GM12878 (cell line): ENCODE data around the gene TMEM229B. TPM values are rescaled to one million over a fixed set of nuclear protein-coding genes. Genes with fewer than 3 reads are reported as not detected.

ENCODE experiments used
- ATAC-seq: fragments of 200-7000 bp; cut with Tn5 transposase; 3 replicates; pipeline ENCODE4 v1.9.1; 2020; ENCODE audit warnings: mild to moderate bottlenecking, moderate library complexity
- BruUV-seq: library from RNA; stranded (reverse); fragments of 400-500 nt; replicated peaks from 2 replicates; lab custom pipeline; 2021; lab: Mats Ljungman, UMichigan
- CTCF ChIA-PET: fragments of 300-600 bp; sonication (Branson Sonifier 250); formaldehyde crosslinking; extraction: SDS; loops from one replicate; lab custom pipeline; 2021; ENCODE audit warnings: inconsistent platforms; lab: Yijun Ruan, JAX
- POLR2A ChIA-PET: fragments of 350-600 bp; formaldehyde crosslinking; extraction: SDS; loops from one replicate; lab custom pipeline; 2021; ENCODE audit warnings: inconsistent platforms; lab: Charles Lee
- RAD21 ChIA-PET: fragments of 300-600 bp; sonication (Branson Sonifier 250); formaldehyde crosslinking; loops from one replicate; lab custom pipeline; 2023; ENCODE audit warnings: antibody characterized with exemption; ENCODE audit not compliant: unreplicated experiment; lab: Charles Lee
- SMC1A ChIA-PET: fragments of 300-600 bp; sonication (Branson Sonifier 250); formaldehyde crosslinking; loops from one replicate; lab custom pipeline; 2023; ENCODE audit not compliant: unreplicated experiment, uncharacterized antibody; lab: Charles Lee
- DNase-seq: peaks from one replicate; pipeline ENCODE4 v3.0.0-alpha.2; 2011; ENCODE audit warnings: low read depth, low spot score
- FAIRE-seq: peaks from 3 replicates; lab custom pipeline; 2011; peaks lifted over from hg19 to GRCh38; lab: Jason Lieb, UNC
- H2AFZ ChIP-seq: 2 replicates; pipeline ENCODE4 v1.6.0; 2011; ENCODE audit warnings: low read depth, low read length, control low read depth; ENCODE audit not compliant: control insufficient read depth
- H3K27ac ChIP-seq: 2 replicates; pipeline ENCODE4 v1.5.1; 2011; ENCODE audit warnings: control low read depth; ENCODE audit not compliant: control insufficient read depth, insufficient read depth
- H3K27me3 ChIP-seq, 2 experiments: replicated peaks in 1 of 2; 2 replicates each; pipeline versions ENCODE4 v1.6.0 to v1.6.1; 2011; ENCODE audit warnings: low read length in 1 of 2; ENCODE audit not compliant: control insufficient read depth in 2 of 2, insufficient read depth in 2 of 2
- H3K36me3 ChIP-seq, 2 experiments: 2 replicates each; pipeline ENCODE4 v1.5.1; 2011; ENCODE audit warnings: low read length in 1 of 2; ENCODE audit not compliant: control insufficient read depth in 2 of 2, insufficient read depth in 2 of 2
- H3K4me1 ChIP-seq: 2 replicates; pipeline ENCODE4 v1.6.1; 2011; ENCODE audit warnings: mild to moderate bottlenecking, low read length, moderate library complexity, mixed read lengths; ENCODE audit not compliant: control insufficient read depth, insufficient read depth
- H3K4me2 ChIP-seq: 2 replicates; pipeline ENCODE4 v1.6.0; 2011; ENCODE audit warnings: control low read depth; ENCODE audit not compliant: control insufficient read depth, insufficient read depth
- H3K4me3 ChIP-seq: fragments of 200-600 bp; sonication (generic); 2 replicates; pipeline ENCODE4 v1.5.1; 2016
- H3K79me2 ChIP-seq: 2 replicates; pipeline ENCODE4 v1.6.0; 2011; ENCODE audit warnings: low read length; ENCODE audit not compliant: control insufficient read depth, insufficient read depth
- H3K9ac ChIP-seq: 2 replicates; pipeline ENCODE4 v1.8.0; 2011; ENCODE audit warnings: low read length, control low read depth, mixed read lengths; ENCODE audit not compliant: control insufficient read depth, insufficient read depth
- H3K9me3 ChIP-seq: replicated peaks from 3 replicates; pipeline ENCODE4 v1.5.1; 2011; ENCODE audit warnings: mild to moderate bottlenecking, low read length; ENCODE audit not compliant: control insufficient read depth, insufficient read depth
- H4K20me1 ChIP-seq: 2 replicates; pipeline ENCODE4 v1.6.0; 2011; ENCODE audit not compliant: control insufficient read depth, insufficient read depth
- CEBPB ChIP-seq, 2 experiments: fragments of 150-350 bp in 1 of 2; IDR thresholded peaks; 2 replicates each; pipeline ENCODE4 v1.6.1; 2012 to 2014; ENCODE audit warnings: low read depth in 2 of 2, low read length in 2 of 2, borderline replicate concordance in 1 of 2, inconsistent platforms in 1 of 2
- ETV6 ChIP-seq, 2 experiments: fragments of 450-650 bp in 1 of 2; IDR thresholded peaks in 1 of 2; conservative IDR thresholded peaks in 1 of 2; 2 replicates each; pipeline ENCODE4 v1.6.1; 2014; ENCODE audit warnings: antibody characterized with exemption in 1 of 2, borderline replicate concordance in 1 of 2, low read depth in 1 of 2, mild to moderate bottlenecking in 1 of 2, moderate library complexity in 1 of 2
- NFXL1 ChIP-seq: fragments of 450-650 bp; IDR thresholded peaks from 2 replicates; pipeline ENCODE4 v1.6.1; 2017; ENCODE audit warnings: antibody characterized with exemption, mild to moderate bottlenecking, borderline replicate concordance
- NR2F1 ChIP-seq: fragments of 450-650 bp; conservative IDR thresholded peaks from 2 replicates; pipeline ENCODE4 v1.6.1; 2017; ENCODE audit warnings: mild to moderate bottlenecking
- RAD51 ChIP-seq: fragments of 450-650 bp; IDR thresholded peaks from 2 replicates; pipeline ENCODE4 v1.6.1; 2016; ENCODE audit warnings: moderate library complexity, mild to moderate bottlenecking, inconsistent platforms
- SIN3A ChIP-seq: IDR thresholded peaks from 2 replicates; pipeline ENCODE4 v1.6.1; 2012; ENCODE audit warnings: low read depth, low read length, improper control_type of control experiment
- whole genome bisulfite sequencing: methylation state at CpG from one replicate; pipeline ENCODE4 v1.1.6; 2016; ENCODE audit warnings: low lambda C conversion rate; ENCODE audit not compliant: insufficient replicate concordance, insufficient coverage; ENCODE audit errors: missing lambda C conversion rate; 5-methylcytosine and 5-hydroxymethylcytosine counted together
- in situ Hi-C: fragments of 300-500 bp; cut with MboI; formaldehyde crosslinking; loops from 9 replicates; pipeline ENCODE4 v1.14.3; 2018; ENCODE audit warnings: mixed read lengths
- intact Hi-C: fragments of 100-400 bp; cut with micrococcal nuclease; formaldehyde crosslinking; loops from one replicate; pipeline ENCODE4 v1.14.2; 2022; ENCODE audit not compliant: unreplicated experiment
- polyA plus RNA-seq, 11 experiments: library from polyadenylated mRNA; depleted of rRNA in 4 of 11; unstranded in 6 of 11; stranded (reverse) in 5 of 11; fragments of >200 nt; fragmentation: Nextera tagmentation in 4 of 11; fragmentation: Illumina TruSeq in 1 of 11; extraction: Ambion mirVana in 4 of 11; extraction: Trizol in 1 of 11; gene quantifications; 1 replicate in 1 of 11; 2 replicates in 10 of 11; pipeline versions ENCODE4 v1.2.1 to v1.2.3, GENCODE V29; 2011 to 2016; ENCODE audit warnings: inconsistent platforms in 2 of 11, missing spikeins in 2 of 11, low read depth in 1 of 11
- total RNA-seq, 4 experiments: library from RNA; depleted of rRNA in 3 of 4; stranded (reverse); fragments of >200 nt in 3 of 4; fragmentation: Illumina TruSeq in 1 of 4; extraction: Trizol in 1 of 4; gene quantifications; 2 replicates each; pipeline versions ENCODE4 v1.2.1 to v1.2.3, GENCODE V29; 2013 to 2021

The TMEM229B gene
- total and polyA plus RNA-seq, 10 of the 15 experiments (the other 5 are each of a cell fraction or from before 2014, with no cell fraction given): 0.24 to 5.3 (median 1.7) TPM

DNA sequence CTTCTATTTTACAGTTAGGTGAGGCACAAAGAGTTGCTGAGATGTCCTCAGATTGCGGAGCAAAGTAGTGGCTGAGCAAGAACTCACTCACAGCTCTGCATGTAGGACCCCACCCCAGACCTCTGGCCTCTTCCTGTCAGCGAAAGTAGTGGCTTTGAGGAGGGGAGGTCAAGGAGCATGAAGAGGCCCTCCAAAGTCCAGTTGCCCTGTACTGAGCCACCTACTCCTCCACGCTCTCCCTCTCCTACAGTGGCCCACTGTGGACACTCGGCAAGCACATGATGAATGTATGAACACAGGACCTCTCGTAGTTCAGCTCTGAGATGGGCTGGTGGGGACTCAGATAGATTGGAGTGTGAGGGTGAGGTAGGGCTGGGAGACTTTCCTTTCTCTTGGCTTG lies 39.2 kb upstream of the TMEM229B start:
- FAIRE-seq: no peak
- Histone ChIP-seq H3K4me3 (no peak overlapping the region), H3K4me2 (no peak overlapping the region), H3K36me3 (no peaks in the 10 kb centered on the region), H3K27ac (no peak overlapping the region), H3K79me2 (no peaks in the 10 kb centered on the region), H3K27me3 (peaks cover 0 to 15% of the 10 kb centered on the region in 2 experiments), H2AFZ (no peak overlapping the region), H3K9me3 (no peaks in the 10 kb centered on the region), H3K4me1 (no peaks in the 10 kb centered on the region), H4K20me1 (no peaks in the 10 kb centered on the region), H3K9ac (no peak overlapping the region)
- POLR2A ChIA-PET: interaction anchor here (1.3 kb wide), 1 partner anchor 44 kb away, joined by 3 read pairs; no protein-coding TSS in a partner anchor
- RAD21 ChIA-PET: interaction anchor here (0.6 to 3.3 kb wide), 7 partner anchors 40 to 176 kb away, joined by 3 to 42 read pairs (median 9); no protein-coding TSS in a partner anchor
- BruUV-seq: no TSS peak
- SMC1A ChIA-PET: interaction anchor here (0.7 to 5.3 kb wide), 6 partner anchors 8 to 177 kb away, joined by 3 to 54 read pairs (median 24); no protein-coding TSS in a partner anchor
- TF ChIP-seq RAD51: no peak
- TF ChIP-seq ETV6 (conservative IDR thresholded peaks at IDR 0.05 in 1 of 2, IDR thresholded peaks at IDR 0.05 in 1 of 2; ENCODE audit: borderline replicate concordance in 1 of 2, low read depth in 1 of 2): no peak
- no peak for TF ChIP-seq SIN3A
- no peak for TF ChIP-seq NR2F1
- no peak for TF ChIP-seq CEBPB (IDR thresholded peaks at IDR 0.05; ENCODE audit: borderline replicate concordance in 1 of 2, low read depth in 2 of 2, low read length in 2 of 2)
- TF ChIP-seq NFXL1: no peak
- WGBS: 1% methylated on average over 5 of the region's 5 CpGs
- intact Hi-C loops (loop anchor here (2.0 kb wide), 1 partner anchor 177 kb away; no protein-coding TSS in a partner anchor), in situ Hi-C loops (no loop called here)
- CTCF ChIA-PET: interaction anchor here (0.6 to 5.5 kb wide), 17 partner anchors 8 to 195 kb away, joined by 3 to 106 read pairs (median 5); no protein-coding TSS in a partner anchor
- no peak for ATAC-seq
- DNase-seq: no peak
